HCT116 (cell line): ENCODE measurements around the gene MTRR. TPM values are rescaled to one million over a fixed set of nuclear protein-coding genes. Genes with fewer than 3 reads are reported as not detected.

Source experiments
- ATAC-seq: fragments of 200-7000 bp; cut with Tn5 transposase; 2 replicates; pipeline ENCODE4 v1.9.1; 2020; ENCODE audit warnings: mild to moderate bottlenecking, moderate library complexity
- BruUV-seq: library from RNA; stranded (reverse); fragments of 400-500 nt; replicated peaks from 2 replicates; lab custom pipeline; 2021; lab: Mats Ljungman, UMichigan
- CTCF ChIA-PET: fragments of 300-600 bp; sonication (Branson Sonifier 250); formaldehyde crosslinking; loops from one replicate; lab custom pipeline; 2021; ENCODE audit warnings: antibody characterized with exemption; lab: Charles Lee
- POLR2A ChIA-PET: fragments of 300-600, 350-600 bp; sonication (Branson Sonifier 250); formaldehyde crosslinking; loops from one replicate; lab custom pipeline; 2021; ENCODE audit warnings: antibody characterized with exemption; lab: Charles Lee
- RAD21 ChIA-PET, 2 experiments: fragments of 300-600 bp; sonication (Branson Sonifier 250); formaldehyde crosslinking; loops; one replicate each; lab custom pipeline; 2023; ENCODE audit warnings: low total read pairs in 2 of 2; ENCODE audit not compliant: uncharacterized antibody in 2 of 2, unreplicated experiment in 2 of 2, low non-redundant PET in 1 of 2; lab: Charles Lee
- DNase-seq: peaks from one replicate; pipeline ENCODE4 v3.0.0-alpha.2; 2010; ENCODE audit warnings: low read depth, low spot score
- H2AFZ ChIP-seq: fragments of 200-600 bp; shearing (Covaris generic), sonication (generic); 2 replicates; pipeline ENCODE4 v1.6.1; 2017; ENCODE audit warnings: low read depth, mixed run types, mixed read lengths, antibody characterized with exemption, low read length; ENCODE audit not compliant: poor library complexity, severe bottlenecking
- H3K27ac ChIP-seq: 2 replicates; pipeline ENCODE4 v1.5.1; 2012; ENCODE audit warnings: low read depth, low read length
- H3K27me3 ChIP-seq: fragments of 200-600 bp; sonication (generic); 2 replicates; pipeline ENCODE4 v1.6.1; 2016; ENCODE audit warnings: mixed run types, low read length, mixed read lengths; ENCODE audit not compliant: insufficient read depth
- H3K36me3 ChIP-seq, 2 experiments: fragments of 200-500 bp in 1 of 2; fragments of 200-600 bp in 1 of 2; sonication (Bioruptor generic) in 1 of 2; sonication (generic) in 1 of 2; 2 replicates each; pipeline versions ENCODE4 v1.5.1 to v1.6.1; 2014 to 2016; ENCODE audit warnings: low read length in 2 of 2, inconsistent platforms in 1 of 2, mixed read lengths in 1 of 2, mixed run types in 1 of 2; ENCODE audit not compliant: insufficient read depth in 2 of 2, control insufficient read depth in 1 of 2
- H3K4me1 ChIP-seq, 2 experiments: fragments of 200-600 bp in 1 of 2; sonication (generic) in 1 of 2; 2 replicates each; pipeline versions ENCODE4 v1.5.1 to v1.6.1; 2012 to 2017; ENCODE audit warnings: low read length in 2 of 2, inconsistent platforms in 1 of 2, mild to moderate bottlenecking in 1 of 2, mixed read lengths in 1 of 2, mixed run types in 1 of 2, moderate library complexity in 1 of 2; ENCODE audit not compliant: insufficient read depth in 2 of 2, control insufficient read depth in 1 of 2
- H3K4me2 ChIP-seq: fragments of 200-600 bp; sonication (generic); 2 replicates; pipeline ENCODE4 v1.6.1; 2017; ENCODE audit warnings: mixed run types, low read length, mixed read lengths
- H3K4me3 ChIP-seq, 2 experiments: fragments of 200-600 bp in 1 of 2; sonication (generic) in 1 of 2; replicated peaks in 1 of 2; 2 replicates each; pipeline ENCODE4 v1.5.1; 2011 to 2016; ENCODE audit warnings: low read length in 2 of 2, control low read depth in 1 of 2, low read depth in 1 of 2, mild to moderate bottlenecking in 1 of 2, mixed read lengths in 1 of 2, mixed run types in 1 of 2
- H3K79me2 ChIP-seq: fragments of 200-600 bp; sonication (generic); 2 replicates; pipeline ENCODE4 v1.6.1; 2017; ENCODE audit warnings: mild to moderate bottlenecking, mixed run types, low read length, moderate library complexity, mixed read lengths; ENCODE audit not compliant: insufficient read depth
- H3K9ac ChIP-seq: fragments of 200-600 bp; sonication (generic); 2 replicates; pipeline ENCODE4 v1.6.1; 2016; ENCODE audit warnings: low read length, mixed read lengths
- H3K9me2 ChIP-seq: fragments of 200-600 bp; sonication (generic), shearing (Covaris generic); 2 replicates; pipeline ENCODE4 v1.6.1; 2017; ENCODE audit warnings: mixed run types, mild to moderate bottlenecking, moderate library complexity; ENCODE audit not compliant: insufficient read depth
- H3K9me3 ChIP-seq, 2 experiments: fragments of 200-500 bp in 1 of 2; fragments of 200-600 bp in 1 of 2; sonication (Bioruptor generic) in 1 of 2; sonication (generic) in 1 of 2; 2 replicates each; pipeline ENCODE4 v1.6.1; 2014 to 2017; ENCODE audit warnings: low read length in 2 of 2, mixed read lengths in 2 of 2, inconsistent platforms in 1 of 2, low read depth in 1 of 2, mild to moderate bottlenecking in 1 of 2, mixed run types in 1 of 2, moderate library complexity in 1 of 2; ENCODE audit not compliant: control insufficient read depth in 1 of 2, insufficient read depth in 1 of 2
- H4K20me1 ChIP-seq: fragments of 200-600 bp; sonication (generic), shearing (Covaris generic); 2 replicates; pipeline ENCODE4 v1.6.1; 2017; ENCODE audit warnings: mixed run types, mild to moderate bottlenecking, moderate library complexity; ENCODE audit not compliant: insufficient read depth
- ATF3 ChIP-seq: IDR thresholded peaks from 2 replicates; pipeline ENCODE4 v1.6.1; 2012
- CBX3 ChIP-seq: IDR thresholded peaks from 2 replicates; pipeline ENCODE4 v1.6.1; 2012; ENCODE audit warnings: low read depth
- EGR1 ChIP-seq: IDR thresholded peaks from 2 replicates; pipeline ENCODE4 v1.6.1; 2012; ENCODE audit warnings: low read depth
- ELF1 ChIP-seq: IDR thresholded peaks from 2 replicates; pipeline ENCODE4 v1.6.1; 2012; ENCODE audit warnings: low read depth, borderline replicate concordance
- EZH2phosphoT487 ChIP-seq: fragments of 200-600 bp; IDR thresholded peaks from 2 replicates; pipeline ENCODE4 v1.6.1; 2018; ENCODE audit warnings: antibody characterized with exemption, borderline replicate concordance
- JUND ChIP-seq: IDR thresholded peaks from 2 replicates; pipeline ENCODE4 v1.6.1; 2012
- MAX ChIP-seq: IDR thresholded peaks from 2 replicates; pipeline ENCODE4 v1.6.1; 2012
- POLR2AphosphoS5 ChIP-seq: IDR thresholded peaks from 2 replicates; pipeline ENCODE4 v1.6.1; 2011; ENCODE audit warnings: mild to moderate bottlenecking, low read depth, low read length, moderate library complexity
- RAD21 ChIP-seq: IDR thresholded peaks from 2 replicates; pipeline ENCODE4 v1.6.1; 2012; ENCODE audit warnings: low read depth, mild to moderate bottlenecking
- REST ChIP-seq: IDR thresholded peaks from 2 replicates; pipeline ENCODE4 v1.6.1; 2012; ENCODE audit warnings: low read depth
- SP1 ChIP-seq: IDR thresholded peaks from 2 replicates; pipeline ENCODE4 v1.6.1; 2012; ENCODE audit warnings: low read depth
- SRF ChIP-seq: IDR thresholded peaks from 2 replicates; pipeline ENCODE4 v1.6.1; 2012; ENCODE audit warnings: low read depth
- YY1 ChIP-seq: IDR thresholded peaks from 2 replicates; pipeline ENCODE4 v1.6.1; 2011; ENCODE audit warnings: low read length, low read depth, moderate library complexity, mild to moderate bottlenecking; ENCODE audit not compliant: insufficient replicate concordance; ENCODE audit errors: extremely low read depth
- ZFX ChIP-seq: fragments of 450-650 bp; IDR thresholded peaks from 2 replicates; pipeline ENCODE4 v1.6.1; 2017
- ZNF274 ChIP-seq: fragments of 200-500 bp; sonication (Bioruptor generic); IDR thresholded peaks from 2 replicates; pipeline ENCODE4 v1.6.1; 2014; ENCODE audit warnings: mild to moderate bottlenecking, low read depth, low read length, inconsistent platforms
- intact Hi-C: fragments of 100-400 bp; cut with micrococcal nuclease; formaldehyde crosslinking; loops from 2 replicates; pipeline ENCODE4 v1.10.0; 2022
- total RNA-seq: library from RNA; stranded (reverse); gene quantifications from one replicate; pipeline ENCODE4 v1.2.1, GENCODE V29; 2021; ENCODE audit not compliant: unreplicated experiment

Gene MTRR
- total RNA-seq, 1 experiment from 2014 or later: 32.5 TPM

- no peak for TF ChIP-seq REST
- TF ChIP-seq EGR1: no peak
- no peak for TF ChIP-seq ZNF274
- peak; percentile 50 for TF ChIP-seq ELF1
- no peak for TF ChIP-seq RAD21
- TF ChIP-seq POLR2AphosphoS5: peak; percentile 80
- peak; percentile 78 for TF ChIP-seq ZFX
- TF ChIP-seq, all 23 proteins: peak for 9
These were observed at the start of gene MTRR, which contains the start of gene FASTKD3 (continued) for GRCh38 chr5:7868773-7869473.

GRCh38 chr5:7822449-7822848, 46.5 kb upstream of the MTRR start:
- Histone ChIP-seq H3K9me2 (no peaks in the 10 kb centered on the region), H4K20me1 (no peaks in the 10 kb centered on the region), H3K27ac (no peak overlapping the region), H3K4me1 (no peaks in the 10 kb centered on the region), H3K4me3 (no peak overlapping the region), H2AFZ (no peak overlapping the region), H3K9me3 (no peaks in the 10 kb centered on the region), H3K27me3 (peaks cover 20% of the 10 kb centered on the region), H3K79me2 (no peaks in the 10 kb centered on the region), H3K36me3 (no peaks in the 10 kb centered on the region), H3K9ac (no peak overlapping the region), H3K4me2 (no peak overlapping the region)
- intact Hi-C loops: no loop called here
- ATAC-seq (no peak), DNase-seq (no peak)
- RAD21 ChIA-PET: no interaction called here
- TF ChIP-seq CBX3: no peak
- TF ChIP-seq YY1: no peak
- TF ChIP-seq SRF: no peak
- no peak for TF ChIP-seq ATF3
- no peak for TF ChIP-seq MAX
- no peak for TF ChIP-seq SP1
- TF ChIP-seq ELF1: no peak
- no peak for TF ChIP-seq ZFX
- no peak for TF ChIP-seq JUND
- TF ChIP-seq REST: no peak
- TF ChIP-seq EZH2phosphoT487: no peak
- CTCF ChIA-PET: no interaction called here
- BruUV-seq: no TSS peak
- POLR2A ChIA-PET: no interaction called here
